Keratinocyte (primary cell): ENCODE measurements around the gene RDH12.

ENCODE experiments used
- EZH2 ChIP-seq: IDR thresholded peaks from one replicate; pipeline ENCODE4 v1.6.1; 2012; ENCODE audit warnings: inconsistent platforms, mild to moderate bottlenecking, low read length, moderate library complexity
- TF ChIP-seq, protein P1 (sequence below), 3 experiments: IDR thresholded peaks in 1 of 3; conservative IDR thresholded peaks in 1 of 3; optimal IDR thresholded peaks in 1 of 3; 2 replicates in 2 of 3; 3 replicates in 1 of 3; pipeline versions ENCODE3 to v1.5.1; 2011; ENCODE audit warnings: low read length in 3 of 3, mild to moderate bottlenecking in 3 of 3, moderate library complexity in 2 of 3, control low read depth in 1 of 3, inconsistent platforms in 1 of 3; ENCODE audit not compliant: insufficient read depth in 2 of 3; ENCODE audit errors: extremely low read depth in 1 of 3

DNA sequence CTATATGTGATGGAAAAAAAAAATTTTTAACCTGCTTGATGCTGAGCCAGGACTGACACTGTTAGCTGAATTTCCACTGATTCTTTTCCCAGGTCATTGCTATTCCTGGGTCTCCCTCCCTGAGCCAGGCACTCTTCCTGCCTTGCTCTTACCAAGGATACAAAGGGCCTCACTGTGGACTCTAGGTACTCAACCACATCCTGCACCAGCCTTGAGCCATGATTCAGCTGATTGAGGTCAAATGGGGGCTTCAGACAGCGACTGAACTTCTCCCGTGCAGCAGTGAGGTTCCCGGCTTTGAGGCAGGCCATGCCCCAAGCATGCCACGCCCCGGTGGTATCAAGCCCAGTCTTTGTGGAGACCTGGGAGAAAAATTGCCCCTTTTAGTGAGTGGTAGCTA, 60.4 kb downstream of the RDH12 start:
- TF ChIP-seq, protein P1, sequence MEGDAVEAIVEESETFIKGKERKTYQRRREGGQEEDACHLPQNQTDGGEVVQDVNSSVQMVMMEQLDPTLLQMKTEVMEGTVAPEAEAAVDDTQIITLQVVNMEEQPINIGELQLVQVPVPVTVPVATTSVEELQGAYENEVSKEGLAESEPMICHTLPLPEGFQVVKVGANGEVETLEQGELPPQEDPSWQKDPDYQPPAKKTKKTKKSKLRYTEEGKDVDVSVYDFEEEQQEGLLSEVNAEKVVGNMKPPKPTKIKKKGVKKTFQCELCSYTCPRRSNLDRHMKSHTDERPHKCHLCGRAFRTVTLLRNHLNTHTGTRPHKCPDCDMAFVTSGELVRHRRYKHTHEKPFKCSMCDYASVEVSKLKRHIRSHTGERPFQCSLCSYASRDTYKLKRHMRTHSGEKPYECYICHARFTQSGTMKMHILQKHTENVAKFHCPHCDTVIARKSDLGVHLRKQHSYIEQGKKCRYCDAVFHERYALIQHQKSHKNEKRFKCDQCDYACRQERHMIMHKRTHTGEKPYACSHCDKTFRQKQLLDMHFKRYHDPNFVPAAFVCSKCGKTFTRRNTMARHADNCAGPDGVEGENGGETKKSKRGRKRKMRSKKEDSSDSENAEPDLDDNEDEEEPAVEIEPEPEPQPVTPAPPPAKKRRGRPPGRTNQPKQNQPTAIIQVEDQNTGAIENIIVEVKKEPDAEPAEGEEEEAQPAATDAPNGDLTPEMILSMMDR (optimal IDR thresholded peaks at IDR 0.05 in 1 of 3, IDR thresholded peaks at IDR 0.05 in 1 of 3, conservative IDR thresholded peaks at IDR 0.05 in 1 of 3; ENCODE audit: extremely low read depth in 1 of 3, insufficient read depth in 2 of 3, low read length in 3 of 3), result no peak
- no peak for TF ChIP-seq EZH2
